Stimulated activated CD4-positive, alpha-beta T cell treated with anti-CD3 and anti-CD28 coated beads, Interleukin-2, amount 100 ng/mL, for 4 hours (primary cell): ENCODE results near the gene SLC16A3.

Experiments used
- DNase-seq: peaks from one replicate; pipeline ENCODE4 v3.0.0-alpha.2; 2020; ENCODE audit warnings: low read depth

Gene SLC16A3

GRCh38 chr17:82269138-82269881, 40.5 kb downstream of the SLC16A3 start:
- DNase-seq = no peak

GRCh38 chr17:82269882-82270500, 41.1 kb downstream of the SLC16A3 start:
- no peak for DNase-seq

GRCh38 chr17:82270651-82271050, 41.8 kb downstream of the SLC16A3 start:
- DNase-seq = no peak

- no peak for DNase-seq
These were observed 42.6 kb downstream of the SLC16A3 start for GRCh38 chr17:82271401-82271800.

GRCh38 chr17:82272495-82273326, 43.9 kb downstream of the SLC16A3 start:
- peak; percentile 20 for DNase-seq

- DNase-seq = peak; percentile 87
These were observed 44.7 kb downstream of the SLC16A3 start, which contains the start of gene CSNK1D for GRCh38 chr17:82273327-82274133. Gene CSNK1D, minus strand, starts transcription at chr17:82273700. Its CDS starts 319 bp downstream, at chr17:82273381.

GRCh38 chr17:82274134-82275020, 45.5 kb downstream of the SLC16A3 start:
- no peak for DNase-seq

GRCh38 chr17:82275326-82275725, 46.5 kb downstream of the SLC16A3 start:
- no peak for DNase-seq

- DNase-seq = no peak
These were observed 48.1 kb downstream of the SLC16A3 start for GRCh38 chr17:82276938-82277337.

GRCh38 chr17:82277851-82278250, 49.0 kb downstream of the SLC16A3 start:
- DNase-seq = no peak

- no peak for DNase-seq
These were observed 49.5 kb downstream of the SLC16A3 start for GRCh38 chr17:82278308-82278707.

- no peak for DNase-seq
These were observed 50.0 kb downstream of the SLC16A3 start for GRCh38 chr17:82278786-82279391.

GRCh38 chr17:82280537-82280936, 51.7 kb downstream of the SLC16A3 start:
- no peak for DNase-seq

GRCh38 chr17:82281076-82281475, 52.2 kb downstream of the SLC16A3 start:
- no peak for DNase-seq

- peak; percentile 39 for DNase-seq
These were observed 52.8 kb downstream of the SLC16A3 start for GRCh38 chr17:82281502-82282238.

GRCh38 chr17:82282239-82283207, 53.7 kb downstream of the SLC16A3 start:
- DNase-seq = no peak

- DNase-seq = no peak
These were observed 54.4 kb downstream of the SLC16A3 start for GRCh38 chr17:82283208-82283749.

- no peak for DNase-seq
These were observed 56.3 kb downstream of the SLC16A3 start for GRCh38 chr17:82285141-82285540.
